Measurements from ENCODE around the gene NAALADL1. TPM values are rescaled to one million over a fixed set of nuclear protein-coding genes. Genes with fewer than 3 reads are reported as not detected.
A peak's percentile ranks its signal among the peaks of the same experiment; 100 is the strongest.

Gene NAALADL1
- total RNA-seq, 2 donors from 2014 or later, result 25.0 to 31.6 TPM

GRCh38 chr11:65087827-65088226, 29.5 kb upstream of the NAALADL1 start:
- Mint-ChIP-seq H3K4me3 (no peak overlapping the region), H3K4me1 (ENCODE audit: low read depth) (peaks cover 24% of the 10 kb centered on the region), H3K27ac (no peak overlapping the region), H3K36me3 (ENCODE audit: insufficient read depth in 2 of 2) (peaks cover 13 to 14% of the 10 kb centered on the region in 2 donors), H3K27me3 (ENCODE audit: low read depth) (no peaks in the 10 kb centered on the region), H3K9me3 (no peaks in the 10 kb centered on the region)
- no peak for DNase-seq
- ATAC-seq (replicated peaks in 1 of 2), result no peak

GRCh38 chr11:65087216-65087615, 28.9 kb upstream of the NAALADL1 start:
- H3K4me1 Mint-ChIP-seq (ENCODE audit: low read depth), result peaks cover 30% of the 10 kb centered on the region
- ATAC-seq (replicated peaks in 1 of 2) (no peak), DNase-seq (no peak)
- peaks cover 15 to 19% of the 10 kb centered on the region in 2 donors for H3K36me3 Mint-ChIP-seq (ENCODE audit: insufficient read depth in 2 of 2)
- H3K9me3 Mint-ChIP-seq, result no peaks in the 10 kb centered on the region
- H3K27me3 Mint-ChIP-seq (ENCODE audit: low read depth), result no peaks in the 10 kb centered on the region
- no peak overlapping the region for H3K27ac Mint-ChIP-seq
- H3K4me3 Mint-ChIP-seq, result no peak overlapping the region

DNA sequence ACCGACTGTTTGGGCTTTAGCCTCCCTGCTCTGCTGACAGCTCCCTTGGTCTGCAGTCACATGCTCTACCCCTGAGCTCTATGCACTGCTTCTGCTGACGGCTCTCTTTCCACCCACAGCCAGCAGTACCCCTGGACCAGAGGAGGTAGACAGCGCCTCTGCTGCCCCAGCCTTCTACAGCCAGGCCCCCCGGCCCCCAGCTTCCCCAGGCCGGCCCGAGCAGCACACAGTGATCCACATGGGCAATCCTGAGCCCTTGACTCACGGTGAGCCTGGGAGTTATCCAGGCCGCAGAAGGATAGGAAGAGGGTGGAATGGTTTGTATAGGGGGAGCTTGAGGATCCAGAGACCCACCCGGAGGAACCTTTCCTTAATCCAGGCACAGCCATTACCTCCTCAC, 28.5 kb upstream of the NAALADL1 start:
- Mint-ChIP-seq H3K9me3 (no peaks in the 10 kb centered on the region), H3K4me1 (ENCODE audit: low read depth) (peaks cover 35% of the 10 kb centered on the region), H3K4me3 (no peak overlapping the region), H3K27ac (no peak overlapping the region), H3K36me3 (ENCODE audit: insufficient read depth in 2 of 2) (peaks cover 15 to 23% of the 10 kb centered on the region in 2 donors), H3K27me3 (ENCODE audit: low read depth) (no peaks in the 10 kb centered on the region)
- ATAC-seq (replicated peaks in 1 of 2) (no peak), DNase-seq (no peak)

GRCh38 chr11:65085446-65085845, 27.1 kb upstream of the NAALADL1 start:
- Mint-ChIP-seq H3K36me3 (ENCODE audit: insufficient read depth in 2 of 2) (peaks cover 22 to 29% of the 10 kb centered on the region in 2 donors), H3K4me3 (peak overlapping the region; percentile 98 to 99), H3K27me3 (ENCODE audit: low read depth) (no peaks in the 10 kb centered on the region), H3K9me3 (no peaks in the 10 kb centered on the region), H3K27ac (peak overlapping the region; percentile 98), H3K4me1 (ENCODE audit: low read depth) (peaks cover 48% of the 10 kb centered on the region)
- DNase-seq, result no peak
- no peak for ATAC-seq (replicated peaks in 1 of 2)

DNA sequence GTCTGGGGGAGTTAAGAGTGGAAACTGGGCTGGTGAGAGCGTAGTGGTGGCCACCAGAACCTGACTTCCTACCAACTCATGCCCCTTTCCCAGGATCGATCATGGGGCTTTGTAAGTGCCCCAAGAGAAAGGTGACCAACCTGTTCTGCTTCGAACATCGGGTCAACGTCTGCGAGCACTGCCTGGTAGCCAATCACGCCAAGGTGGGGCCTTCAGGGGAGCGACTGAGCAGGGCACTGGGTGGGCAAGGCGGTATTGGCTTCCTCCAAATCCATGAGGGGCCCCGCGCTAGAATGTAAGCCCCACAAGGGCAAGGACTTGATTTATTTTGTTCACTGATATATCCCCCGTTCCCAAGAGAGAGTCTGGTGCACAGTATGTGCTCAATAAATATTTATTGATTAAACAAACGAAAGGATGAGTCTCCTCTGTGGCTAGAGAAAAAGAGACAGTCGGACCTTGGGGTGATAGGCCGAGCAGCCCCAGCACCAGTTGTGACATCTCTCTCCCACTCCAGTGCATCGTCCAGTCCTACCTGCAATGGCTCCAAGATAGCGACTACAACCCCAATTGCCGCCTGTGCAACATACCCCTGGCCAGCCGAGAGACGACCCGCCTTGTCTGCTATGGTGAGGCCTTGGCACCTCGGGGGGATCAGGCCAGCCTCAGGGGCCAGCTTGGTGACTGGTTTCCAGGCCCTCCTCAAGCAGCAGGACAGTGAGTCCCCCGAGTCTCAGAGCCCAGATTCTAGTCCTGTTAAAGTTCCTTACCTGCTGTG, 26.4 kb upstream of the NAALADL1 start:
- Mint-ChIP-seq H3K4me1 (ENCODE audit: low read depth) (peaks cover 52% of the 10 kb centered on the region), H3K27me3 (ENCODE audit: low read depth) (no peaks in the 10 kb centered on the region), H3K9me3 (no peaks in the 10 kb centered on the region), H3K27ac (peak overlapping the region; percentile 98), H3K36me3 (ENCODE audit: insufficient read depth in 2 of 2) (peaks cover 24 to 31% of the 10 kb centered on the region in 2 donors), H3K4me3 (peak overlapping the region; percentile 98 to 99)
- DNase-seq (no peak), ATAC-seq (replicated peaks in 1 of 2) (no peak)

DNA sequence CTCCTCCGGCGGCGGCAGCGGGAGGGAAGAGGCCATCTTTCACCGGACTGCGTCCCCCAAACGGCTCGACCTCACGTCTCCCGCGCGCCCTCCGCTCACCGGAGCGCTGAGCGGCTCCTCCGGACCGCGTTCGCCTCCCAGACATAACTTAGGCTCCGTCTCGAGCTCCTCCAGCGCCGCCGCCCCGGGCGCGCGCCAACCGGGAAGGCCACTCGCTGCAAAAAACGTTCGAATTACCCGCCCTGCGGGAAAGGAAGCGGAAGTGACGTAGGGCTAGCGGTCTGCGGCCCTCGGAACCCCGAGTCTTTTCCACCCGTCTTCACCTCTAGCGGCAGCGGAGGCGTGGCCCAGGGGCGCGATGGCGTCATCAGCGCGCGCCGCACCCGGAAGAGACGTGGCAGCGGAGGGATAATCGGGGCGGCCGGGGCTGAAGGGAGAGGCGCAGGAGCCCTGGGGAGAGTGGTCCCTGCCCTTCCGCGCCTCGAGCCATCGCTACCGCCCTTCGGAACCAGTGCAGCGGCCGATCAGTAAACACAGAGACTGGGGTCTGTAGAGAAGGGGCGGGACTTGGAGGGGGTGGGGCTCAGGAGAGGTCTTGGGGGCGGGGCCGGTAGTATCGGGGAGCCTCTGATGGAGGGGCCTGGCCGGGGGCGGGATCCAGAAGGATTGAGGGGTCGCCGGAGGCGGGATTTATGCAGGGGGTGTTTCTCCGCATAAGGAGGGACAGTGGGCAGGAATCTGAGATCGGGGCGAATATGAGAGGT, 25.7 kb upstream of the NAALADL1 start, which contains the start of the genes CDCA5 and ZFPL1:
TSS of gene CDCA5 (minus strand) at position 207 of the 764 bp plus-strand sequence. CDS start at position 145, 62 bp downstream.
TSS of gene ZFPL1 (plus strand) at position 389 of the 764 bp plus-strand sequence. CDS start 477 bp downstream, outside the sequence.
- DNase-seq (peak; percentile 96 to 98), ATAC-seq (replicated peaks in 1 of 2) (peak; percentile 94 to 95)
- peak within 1 kb of the TSS; percentile 98 for H3K27ac Mint-ChIP-seq
- H3K9me3 Mint-ChIP-seq, result no peaks in the 10 kb centered on the region
- H3K27me3 Mint-ChIP-seq (ENCODE audit: low read depth), result no peaks in the 10 kb centered on the region
- H3K36me3 Mint-ChIP-seq (ENCODE audit: insufficient read depth in 2 of 2), result peaks cover 25 to 33% of the 10 kb centered on the region in 2 donors
- H3K4me1 Mint-ChIP-seq (ENCODE audit: low read depth), result peaks cover 57% of the 10 kb centered on the region
- peak within 1 kb of the TSS; percentile 98 to 99 for H3K4me3 Mint-ChIP-seq

GRCh38 chr11:65083134-65083833, 24.9 kb upstream of the NAALADL1 start:
- peaks cover 64% of the 10 kb centered on the region for H3K4me1 Mint-ChIP-seq (ENCODE audit: low read depth)
- peak overlapping the region; percentile 98 for H3K27ac Mint-ChIP-seq
- H3K36me3 Mint-ChIP-seq (ENCODE audit: insufficient read depth in 2 of 2), result peaks cover 25 to 36% of the 10 kb centered on the region in 2 donors
- ATAC-seq (replicated peaks in 1 of 2), result peak in 1 of 2 donors; percentile 3
- peak overlapping the region; percentile 98 to 99 for H3K4me3 Mint-ChIP-seq
- no peaks in the 10 kb centered on the region for H3K27me3 Mint-ChIP-seq (ENCODE audit: low read depth)
- no peak for DNase-seq
- no peaks in the 10 kb centered on the region for H3K9me3 Mint-ChIP-seq

DNA sequence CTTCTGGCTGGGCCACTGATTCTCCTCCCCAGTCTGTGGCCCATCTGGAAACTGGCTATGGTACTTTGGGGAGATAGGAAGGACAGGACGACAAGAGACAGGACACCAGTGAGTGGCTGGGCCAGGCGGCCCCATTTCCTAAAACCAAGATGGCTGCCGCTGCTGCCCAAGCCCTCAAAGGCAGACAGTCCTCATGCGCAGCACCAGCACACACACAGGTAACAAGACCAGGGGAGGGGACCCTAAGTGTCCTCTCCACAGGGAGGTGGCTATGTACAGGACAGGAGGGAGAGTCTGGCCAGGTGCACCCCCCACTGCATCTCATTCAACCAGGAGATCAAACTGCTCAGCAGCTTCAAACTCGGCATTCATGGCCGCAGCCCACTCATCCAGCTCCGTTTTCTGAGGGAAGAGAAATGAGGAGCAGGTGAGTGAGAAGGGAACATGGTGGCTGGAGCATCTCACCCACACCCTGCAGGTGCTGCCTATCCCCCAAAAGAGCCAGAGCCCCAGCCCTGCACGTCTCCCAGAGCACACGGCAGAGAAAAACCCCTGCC, 20.5 kb upstream of the NAALADL1 start:
- Mint-ChIP-seq H3K27ac (peak overlapping the region; percentile 80), H3K4me3 (peak overlapping the region; percentile 42 to 50), H3K27me3 (ENCODE audit: low read depth) (no peaks in the 10 kb centered on the region), H3K36me3 (ENCODE audit: insufficient read depth in 2 of 2) (peaks cover 19 to 40% of the 10 kb centered on the region in 2 donors), H3K4me1 (ENCODE audit: low read depth) (peaks cover 61% of the 10 kb centered on the region), H3K9me3 (no peaks in the 10 kb centered on the region)
- DNase-seq, result no peak
- ATAC-seq (replicated peaks in 1 of 2), result no peak

DNA sequence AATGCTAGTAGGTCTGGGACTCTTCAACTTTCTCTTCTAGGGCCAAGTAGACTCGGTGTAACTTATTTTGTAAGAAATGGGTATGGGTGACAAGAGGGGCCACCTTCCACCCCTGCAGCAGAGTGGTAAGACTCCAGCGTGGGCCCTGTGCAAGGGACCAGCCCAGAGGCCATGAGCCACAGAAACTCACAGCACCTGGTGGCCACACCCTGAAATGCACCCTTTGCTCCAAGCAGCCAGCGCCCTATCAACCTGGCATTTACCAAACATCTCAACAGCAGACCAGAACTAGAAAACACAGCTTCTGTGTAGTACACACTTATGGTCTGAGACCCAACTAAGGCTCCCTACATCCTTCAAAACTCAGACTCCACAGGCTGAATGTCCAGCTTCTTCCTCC, 19.8 kb upstream of the NAALADL1 start:
- Mint-ChIP-seq H3K4me1 (ENCODE audit: low read depth) (peaks cover 60% of the 10 kb centered on the region), H3K27me3 (ENCODE audit: low read depth) (no peaks in the 10 kb centered on the region), H3K4me3 (peak overlapping the region; percentile 42 to 50), H3K27ac (peak overlapping the region; percentile 80), H3K9me3 (no peaks in the 10 kb centered on the region), H3K36me3 (ENCODE audit: insufficient read depth in 2 of 2) (peaks cover 15 to 39% of the 10 kb centered on the region in 2 donors)
- DNase-seq (peak; percentile 69 to 73), ATAC-seq (replicated peaks in 1 of 2) (peak; percentile 87 to 88)

DNA sequence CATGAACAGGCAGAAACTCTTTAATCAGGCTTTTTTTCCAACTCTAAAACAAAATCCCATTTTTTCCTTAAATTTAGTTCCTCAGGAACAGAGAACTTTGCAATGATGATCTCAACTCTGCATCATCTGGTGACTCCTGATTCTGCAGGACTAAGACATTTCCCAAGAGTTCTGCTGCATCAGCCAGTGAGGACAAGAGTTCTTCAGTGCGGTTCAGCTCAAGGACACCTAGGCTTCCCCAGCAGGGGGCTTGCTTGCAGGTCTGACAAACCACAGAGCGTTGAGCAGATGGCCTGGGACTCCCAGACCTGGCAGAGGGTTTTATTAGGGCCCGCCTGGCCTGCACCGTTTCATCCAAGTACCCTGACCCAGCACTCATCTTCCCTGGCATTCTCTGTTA, 19.1 kb upstream of the NAALADL1 start:
- Mint-ChIP-seq H3K9me3 (no peaks in the 10 kb centered on the region), H3K27ac (no peak overlapping the region), H3K36me3 (ENCODE audit: insufficient read depth in 2 of 2) (peaks cover 11 to 35% of the 10 kb centered on the region in 2 donors), H3K4me1 (ENCODE audit: low read depth) (peaks cover 54% of the 10 kb centered on the region), H3K27me3 (ENCODE audit: low read depth) (no peaks in the 10 kb centered on the region), H3K4me3 (no peak overlapping the region)
- ATAC-seq (replicated peaks in 1 of 2) (no peak), DNase-seq (no peak)

DNA sequence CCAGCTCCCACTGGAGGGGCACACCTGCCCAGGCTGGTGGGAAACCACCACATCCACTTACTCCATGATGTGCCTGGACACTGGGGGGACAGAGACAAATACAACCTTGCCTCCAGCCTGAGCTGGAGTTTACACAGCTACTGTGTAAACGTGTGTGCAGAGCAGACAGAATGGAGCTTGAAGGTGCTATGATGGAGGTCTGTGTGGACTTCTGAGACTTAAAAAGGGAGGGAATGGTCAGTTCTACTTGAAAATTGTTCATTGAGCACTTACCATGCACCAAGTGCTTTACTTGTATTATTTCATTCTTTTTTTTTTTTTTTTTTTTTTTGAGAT, 14.2 kb upstream of the NAALADL1 start:
- Mint-ChIP-seq H3K27ac (no peak overlapping the region), H3K36me3 (ENCODE audit: insufficient read depth in 2 of 2) (peaks cover 0 to 10% of the 10 kb centered on the region in 2 donors), H3K27me3 (ENCODE audit: low read depth) (no peaks in the 10 kb centered on the region), H3K9me3 (no peaks in the 10 kb centered on the region), H3K4me1 (ENCODE audit: low read depth) (peaks cover 10% of the 10 kb centered on the region), H3K4me3 (no peak overlapping the region)
- DNase-seq (no peak), ATAC-seq (replicated peaks in 1 of 2) (peak in 1 of 2 donors; percentile 14)

DNA sequence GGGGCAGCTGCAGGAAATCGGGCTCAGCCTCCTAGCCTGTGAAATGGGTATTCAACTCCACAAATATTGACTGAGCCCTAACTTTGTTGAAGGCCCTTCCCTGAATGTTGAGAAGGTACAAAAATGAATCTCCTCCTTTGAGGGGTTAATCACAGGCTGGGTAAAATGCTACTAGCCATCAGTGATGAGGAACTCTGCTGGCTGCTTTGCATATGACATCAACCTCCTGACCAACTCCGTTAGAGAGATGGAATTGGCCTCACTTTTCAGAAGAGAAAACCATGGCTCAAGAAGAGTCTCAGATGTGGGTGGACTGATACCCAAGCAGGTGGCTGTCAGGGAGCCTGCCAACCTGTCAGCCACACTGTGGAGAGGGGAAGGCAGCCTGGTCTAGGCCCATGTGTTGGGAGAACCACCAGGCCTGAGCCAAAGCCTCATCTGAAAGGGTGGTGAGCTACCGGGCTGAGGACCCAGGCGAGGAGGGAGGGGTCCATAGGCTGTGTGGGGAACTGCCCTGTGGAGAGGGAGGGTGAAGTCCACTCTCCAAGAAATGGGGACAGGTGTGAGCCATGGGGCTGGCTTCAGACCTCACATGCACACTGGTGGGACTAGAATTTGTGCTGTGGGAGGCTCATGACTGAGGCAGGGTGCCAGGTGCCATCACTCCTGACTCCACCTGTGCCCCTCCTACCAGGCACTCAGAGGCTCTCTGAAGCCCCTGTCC, 13.7 kb upstream of the NAALADL1 start:
- no peak overlapping the region for H3K4me3 Mint-ChIP-seq
- peaks cover 0 to 8% of the 10 kb centered on the region in 2 donors for H3K36me3 Mint-ChIP-seq (ENCODE audit: insufficient read depth in 2 of 2)
- H3K27me3 Mint-ChIP-seq (ENCODE audit: low read depth), result no peaks in the 10 kb centered on the region
- H3K27ac Mint-ChIP-seq, result no peak overlapping the region
- DNase-seq (no peak), ATAC-seq (replicated peaks in 1 of 2) (peak; percentile 4 to 14)
- H3K4me1 Mint-ChIP-seq (ENCODE audit: low read depth), result peaks cover 9% of the 10 kb centered on the region
- no peaks in the 10 kb centered on the region for H3K9me3 Mint-ChIP-seq
